ENCODE data around the gene PKIB. TPM values are rescaled to one million over a fixed set of nuclear protein-coding genes. Genes with fewer than 3 reads are reported as not detected.
A peak's percentile ranks its signal among the peaks of the same experiment; 100 is the strongest.

PKIB gene
- total RNA-seq, 1 experiment from 2014 or later: 28.0 TPM

DNA sequence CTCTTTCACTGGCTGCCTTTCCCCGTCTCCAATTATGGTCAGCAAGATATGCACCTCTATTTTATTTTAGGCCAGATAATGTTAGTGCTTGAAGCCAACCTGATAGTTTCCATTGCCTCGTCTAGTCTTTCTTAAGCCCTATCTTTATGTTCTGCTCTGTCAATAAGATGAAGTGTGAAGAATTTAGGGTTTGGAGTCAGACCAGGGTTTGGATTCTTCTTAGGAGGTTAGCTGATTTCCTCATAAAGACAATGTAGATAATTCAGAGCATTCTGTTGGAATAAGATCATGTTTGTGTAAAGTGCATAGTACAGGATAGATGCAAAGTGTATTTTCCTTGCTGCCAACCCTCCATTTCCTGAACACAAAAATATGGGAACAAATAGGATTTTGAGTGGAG, 43.8 kb downstream of the PKIB start:
- no peak for ATAC-seq
- peaks cover 13% of the 10 kb centered on the region for H3F3A ChIP-seq (ENCODE audit: low read length, unreplicated experiment)
- H3K9ac ChIP-seq (ENCODE audit: low read length): no peak overlapping the region
- POLR2A ChIA-PET (ENCODE audit: unreplicated experiment): no interaction called here
- BruUV-seq (replicated peaks): no TSS peak
- H3K4me3 ChIP-seq (ENCODE audit: low read length): no peak overlapping the region
- DNase-seq: no peak
- no peaks in the 10 kb centered on the region for H4K20me1 ChIP-seq (ENCODE audit: low read length)
- no peaks in the 10 kb centered on the region for H3K9me3 ChIP-seq (ENCODE audit: low read length)
- no peaks in the 10 kb centered on the region for H3K9me2 ChIP-seq (replicated peaks; ENCODE audit: low read length)
- no peaks in the 10 kb centered on the region for H3K27me3 ChIP-seq (ENCODE audit: low read length)
- peak overlapping the region; percentile 99 for H3K27ac ChIP-seq (ENCODE audit: low read length)
- H3K79me2 ChIP-seq (ENCODE audit: low read length): peaks cover 21% of the 10 kb centered on the region; the same call in 1 of the 2 replicates
- intact Hi-C loops (cut with micrococcal nuclease): loop anchor here (1.0 to 10.0 kb wide), 2 partner anchors 22 to 159 kb away; no protein-coding TSS in a partner anchor
- no peak for TF ChIP-seq EZH2phosphoT487 (IDR thresholded peaks at IDR 0.05; ENCODE audit: borderline replicate concordance, low read length)
- TF ChIP-seq EZH2 (IDR thresholded peaks at IDR 0.05; ENCODE audit: low read length, unreplicated experiment): no peak
- TF ChIP-seq, protein P1, sequence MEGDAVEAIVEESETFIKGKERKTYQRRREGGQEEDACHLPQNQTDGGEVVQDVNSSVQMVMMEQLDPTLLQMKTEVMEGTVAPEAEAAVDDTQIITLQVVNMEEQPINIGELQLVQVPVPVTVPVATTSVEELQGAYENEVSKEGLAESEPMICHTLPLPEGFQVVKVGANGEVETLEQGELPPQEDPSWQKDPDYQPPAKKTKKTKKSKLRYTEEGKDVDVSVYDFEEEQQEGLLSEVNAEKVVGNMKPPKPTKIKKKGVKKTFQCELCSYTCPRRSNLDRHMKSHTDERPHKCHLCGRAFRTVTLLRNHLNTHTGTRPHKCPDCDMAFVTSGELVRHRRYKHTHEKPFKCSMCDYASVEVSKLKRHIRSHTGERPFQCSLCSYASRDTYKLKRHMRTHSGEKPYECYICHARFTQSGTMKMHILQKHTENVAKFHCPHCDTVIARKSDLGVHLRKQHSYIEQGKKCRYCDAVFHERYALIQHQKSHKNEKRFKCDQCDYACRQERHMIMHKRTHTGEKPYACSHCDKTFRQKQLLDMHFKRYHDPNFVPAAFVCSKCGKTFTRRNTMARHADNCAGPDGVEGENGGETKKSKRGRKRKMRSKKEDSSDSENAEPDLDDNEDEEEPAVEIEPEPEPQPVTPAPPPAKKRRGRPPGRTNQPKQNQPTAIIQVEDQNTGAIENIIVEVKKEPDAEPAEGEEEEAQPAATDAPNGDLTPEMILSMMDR (conservative IDR thresholded peaks at IDR 0.05; ENCODE audit: low read depth, low read length): no peak
- no peak overlapping the region for H2AFZ ChIP-seq (ENCODE audit: low read length)
- no peaks in the 10 kb centered on the region for H3K36me3 ChIP-seq (ENCODE audit: low read depth, low read length)
- CTCF ChIA-PET: no interaction called here
- peaks cover 73% of the 10 kb centered on the region for H3K4me1 ChIP-seq (ENCODE audit: insufficient read depth, low read length)
- peak overlapping the region; percentile 82; the same call in 1 of the 2 replicates for H3K4me2 ChIP-seq (ENCODE audit: low read length)

DNA sequence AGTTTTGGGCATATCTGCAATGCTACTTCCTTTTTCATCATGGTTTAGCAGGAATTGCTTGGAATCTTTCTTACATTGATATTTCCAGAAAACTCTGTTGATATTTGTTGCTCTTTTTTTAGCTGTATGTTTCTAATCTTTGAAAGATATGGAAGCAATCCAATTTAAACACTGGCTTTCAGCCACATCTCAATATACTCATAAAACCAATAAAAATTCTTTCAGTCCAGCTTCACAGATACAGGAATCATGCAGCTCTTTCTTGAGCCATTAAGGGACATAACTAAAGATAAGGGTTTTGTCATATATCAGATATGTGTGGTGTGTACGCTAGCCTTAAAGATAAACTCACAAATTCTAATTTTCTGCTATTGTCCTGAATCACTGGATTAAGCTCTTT, 47.4 kb downstream of the PKIB start:
- no peak overlapping the region for H2AFZ ChIP-seq (ENCODE audit: low read length)
- ChIA-PET CTCF (no interaction called here), POLR2A (ENCODE audit: unreplicated experiment) (interaction anchor here (0.6 kb wide), 2 partner anchors 10 to 460 kb away, joined by 3 read pairs; no protein-coding TSS in a partner anchor)
- H3K4me3 ChIP-seq (ENCODE audit: low read length): no peak overlapping the region
- no peak overlapping the region for H3K9ac ChIP-seq (ENCODE audit: low read length)
- DNase-seq (peak; percentile 47), ATAC-seq (peak; percentile 36; the same call in 1 of the 2 replicates)
- TF ChIP-seq EZH2phosphoT487 (IDR thresholded peaks at IDR 0.05; ENCODE audit: borderline replicate concordance, low read length): no peak
- no peak for TF ChIP-seq EZH2 (IDR thresholded peaks at IDR 0.05; ENCODE audit: low read length, unreplicated experiment)
- TF ChIP-seq, protein P1 (conservative IDR thresholded peaks at IDR 0.05; ENCODE audit: low read depth, low read length): no peak
- H3K4me2 ChIP-seq (ENCODE audit: low read length): peak overlapping the region; percentile 25
- H3K4me1 ChIP-seq (ENCODE audit: insufficient read depth, low read length): peaks cover 38% of the 10 kb centered on the region
- no peaks in the 10 kb centered on the region for H3K36me3 ChIP-seq (ENCODE audit: low read depth, low read length)
- no peaks in the 10 kb centered on the region for H3K27me3 ChIP-seq (ENCODE audit: low read length)
- no peaks in the 10 kb centered on the region for H4K20me1 ChIP-seq (ENCODE audit: low read length)
- intact Hi-C loops (cut with micrococcal nuclease): loop anchor here (10.0 kb wide), 1 partner anchor 163 kb away; no protein-coding TSS in a partner anchor
- H3K79me2 ChIP-seq (ENCODE audit: low read length): peaks cover 21% of the 10 kb centered on the region; the same call in 1 of the 2 replicates
- BruUV-seq (replicated peaks): no TSS peak
- peak overlapping the region; percentile 13; the same call in 1 of the 2 replicates for H3K27ac ChIP-seq (ENCODE audit: low read length)
- H3F3A ChIP-seq (ENCODE audit: low read length, unreplicated experiment): peaks cover 4% of the 10 kb centered on the region
- no peaks in the 10 kb centered on the region for H3K9me2 ChIP-seq (replicated peaks; ENCODE audit: low read length)
- no peaks in the 10 kb centered on the region for H3K9me3 ChIP-seq (ENCODE audit: low read length)

DNA sequence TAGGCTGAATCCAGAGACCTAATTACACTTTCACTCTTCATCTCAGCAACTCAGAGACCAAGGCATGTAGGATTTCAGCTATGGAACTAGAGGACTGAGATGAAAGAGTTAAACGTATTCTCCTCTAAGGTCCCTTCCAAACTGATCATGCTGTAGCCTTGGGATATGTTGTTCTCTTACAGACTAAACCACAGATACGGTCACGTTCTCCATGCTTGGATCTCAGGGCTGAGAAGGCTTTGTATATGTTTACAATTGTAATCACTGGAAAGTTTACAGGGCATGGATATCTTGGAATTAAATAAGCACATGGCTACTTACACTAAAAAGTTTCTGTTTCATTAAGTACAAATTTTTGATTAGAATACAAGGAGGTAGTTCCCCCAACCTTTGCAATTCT, 50.1 kb downstream of the PKIB start:
- Histone ChIP-seq H3K27me3 (ENCODE audit: low read length) (no peaks in the 10 kb centered on the region), H3K27ac (ENCODE audit: low read length) (no peak overlapping the region), H3K4me2 (ENCODE audit: low read length) (no peak overlapping the region), H3K9me2 (replicated peaks; ENCODE audit: low read length) (no peaks in the 10 kb centered on the region), H4K20me1 (ENCODE audit: low read length) (no peaks in the 10 kb centered on the region), H3K36me3 (ENCODE audit: low read depth, low read length) (no peaks in the 10 kb centered on the region), H3K79me2 (ENCODE audit: low read length) (peaks cover 4% of the 10 kb centered on the region; the same call in 1 of the 2 replicates), H3K9me3 (ENCODE audit: low read length) (no peaks in the 10 kb centered on the region), H3K9ac (ENCODE audit: low read length) (no peak overlapping the region), H3K4me1 (ENCODE audit: insufficient read depth, low read length) (peaks cover 16% of the 10 kb centered on the region), H3F3A (ENCODE audit: low read length, unreplicated experiment) (no peaks in the 10 kb centered on the region), H3K4me3 (ENCODE audit: low read length) (no peak overlapping the region), H2AFZ (ENCODE audit: low read length) (no peak overlapping the region)
- POLR2A ChIA-PET (ENCODE audit: unreplicated experiment): no interaction called here
- intact Hi-C loops (cut with micrococcal nuclease): no loop called here
- CTCF ChIA-PET: no interaction called here
- no peak for DNase-seq
- BruUV-seq (replicated peaks): no TSS peak
- no peak for ATAC-seq
- TF ChIP-seq, protein P1 (conservative IDR thresholded peaks at IDR 0.05; ENCODE audit: low read depth, low read length): no peak
- TF ChIP-seq EZH2phosphoT487 (IDR thresholded peaks at IDR 0.05; ENCODE audit: borderline replicate concordance, low read length): no peak
